Right lobe of liver (tissue), 6 donors: ENCODE measurements around the gene AP1G2. TPM values are rescaled to one million over a fixed set of nuclear protein-coding genes. Genes with fewer than 3 reads are reported as not detected.
"Not testable (repeated sequence)": the region's sequence is repeated elsewhere in the genome, so short reads cannot be mapped to it uniquely, and the experiment has no call there.

ENCODE experiments used
- ATAC-seq, 4 donors: fragments of 200-7000 bp; cut with Tn5 transposase; one replicate each; pipeline ENCODE4 v1.9.1; 2020; ENCODE audit warnings: mild to moderate bottlenecking in 4 of 4, moderate library complexity in 4 of 4
- DNase-seq, 3 donors: peaks; one replicate each; pipeline ENCODE4 v3.0.0-alpha.2; 2020
- H3K27ac ChIP-seq, 3 donors: fragments of 200-600 bp; one replicate each; pipeline ENCODE4 v1.8.0; 2022
- H3K27me3 ChIP-seq, 2 donors: fragments of 200-600 bp; one replicate each; pipeline ENCODE4 v1.8.0; 2022
- H3K36me3 ChIP-seq, 4 donors: fragments of 200-600 bp; sonication (generic) in 1 of 4; one replicate each; pipeline versions ENCODE4 v1.5.1 to v1.8.0; 2017 to 2022; ENCODE audit warnings: control low read depth in 1 of 4
- H3K4me1 ChIP-seq, 4 donors: fragments of 200-600 bp; sonication (generic) in 1 of 4; one replicate each; pipeline versions ENCODE4 v1.5.1 to v1.8.0; 2017 to 2022; ENCODE audit warnings: control low read depth in 1 of 4
- H3K4me3 ChIP-seq, 3 donors: fragments of 200-600 bp; one replicate each; pipeline ENCODE4 v1.8.0; 2022
- H3K9me3 ChIP-seq, 4 donors: fragments of 200-600 bp; sonication (generic) in 1 of 4; one replicate each; pipeline versions ENCODE4 v1.5.1 to v1.8.0; 2017 to 2022; ENCODE audit warnings: control low read depth in 1 of 4
- CTCF ChIP-seq, 4 donors: fragments of 200-600 bp in 3 of 4; fragments of 450-650 bp in 1 of 4; IDR thresholded peaks; one replicate each; pipeline versions ENCODE4 v1.5.1 to v1.8.0; 2016 to 2022; ENCODE audit warnings: antibody characterized with exemption in 4 of 4, mild to moderate bottlenecking in 2 of 4
- POLR2A ChIP-seq: fragments of 450-650 bp; IDR thresholded peaks from one replicate; pipeline ENCODE4 v1.6.1; 2017; ENCODE audit warnings: antibody characterized with exemption, mild to moderate bottlenecking
- WGBS: methylation state at CpG from one replicate; pipeline ENCODE4 v1.1.6; 2018; ENCODE audit warnings: low coverage, low lambda C conversion rate; ENCODE audit not compliant: insufficient coverage; ENCODE audit errors: missing lambda C conversion rate; 5-methylcytosine and 5-hydroxymethylcytosine counted together
- intact Hi-C, 2 donors: fragments of 100-400 bp; cut with DNase I; formaldehyde crosslinking; loops; one replicate each; pipeline versions ENCODE4 v1.11.2 to v1.14.1; 2022
- total RNA-seq, 6 experiments: library from RNA; depleted of rRNA in 2 of 6; stranded (reverse); fragments of >200 nt in 2 of 6; fragmentation: NEBNext Ultra II Directional in 3 of 6; extraction: Animal tissue kit (Norgen Biotek cat#: 25700) in 3 of 6; gene quantifications; one replicate each; pipeline versions ENCODE4 v1.1.0 to v1.2.4, GENCODE V29; 2016 to 2023
- donor health status: DM: no; HTN: yes; CAD: no.
- donor health status: DM: no; HTN: no; CAD: no.
- donor health status: DM: no; HTN: no; CAD: no.
- donor health status: DM: no; HTN: yes; CAD: no.
- donor health status: DM: no; HTN: yes; CAD: no.

AP1G2 gene
- total RNA-seq, 6 experiments from 2014 or later = 13.6 to 25.9 (median 23.0) TPM

DNA sequence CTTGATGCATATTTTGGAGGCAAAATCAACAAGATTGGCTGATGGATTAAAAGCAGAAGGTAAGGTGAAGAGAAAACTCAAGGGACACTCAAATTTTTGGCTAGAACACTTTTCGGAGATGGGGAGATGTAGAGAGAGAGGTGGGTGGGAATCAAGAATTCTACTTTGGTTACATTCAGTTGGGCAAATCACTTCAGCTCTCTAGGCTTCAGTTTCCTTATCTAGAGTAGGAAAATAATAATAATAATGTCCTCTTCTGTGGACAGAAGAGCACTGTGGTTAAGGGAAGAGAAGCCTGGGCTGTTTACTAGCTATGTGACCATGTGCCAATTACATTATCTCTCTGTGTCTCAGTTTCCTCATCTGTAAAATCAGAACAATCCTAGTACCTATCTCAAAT, 45.2 kb upstream of the AP1G2 start:
- no peak for DNase-seq
- Histone ChIP-seq H3K4me3 (no peak overlapping the region), H3K27ac (peak overlapping the region in 2 of 3 donors; percentile 95 to 97), H3K36me3 (no peaks in the 10 kb centered on the region), H3K9me3 (no peaks in the 10 kb centered on the region), H3K27me3 (no peaks in the 10 kb centered on the region), H3K4me1 (peaks cover 0 to 66% (median 30%) of the 10 kb centered on the region in 4 donors)
- intact Hi-C loops = no loop called here
- ATAC-seq = no peak
- TF ChIP-seq POLR2A (no peak), CTCF (IDR thresholded peaks at IDR 0.05) (no peak)
- 100% methylated on average over 1 of the region's 1 CpG for WGBS

GRCh38 chr14:23612354-23612732, 44.8 kb upstream of the AP1G2 start:
- no peak for TF ChIP-seq POLR2A
- no peak for TF ChIP-seq CTCF (IDR thresholded peaks at IDR 0.05)
- H3K4me3 ChIP-seq = no peak overlapping the region
- no peak for DNase-seq
- ATAC-seq = peak in 1 of 4 donors; percentile 1
- intact Hi-C loops = no loop called here
- H3K9me3 ChIP-seq = no peaks in the 10 kb centered on the region
- peaks cover 0 to 67% (median 30%) of the 10 kb centered on the region in 4 donors for H3K4me1 ChIP-seq
- WGBS = 58% methylated on average over 4 of the region's 4 CpGs
- H3K27ac ChIP-seq = peak overlapping the region in 2 of 3 donors; percentile 68 to 97
- no peaks in the 10 kb centered on the region for H3K36me3 ChIP-seq
- H3K27me3 ChIP-seq = no peaks in the 10 kb centered on the region

- Histone ChIP-seq H3K27me3 (no peaks in the 10 kb centered on the region), H3K4me3 (no peak overlapping the region), H3K27ac (peak overlapping the region in 2 of 3 donors; percentile 68 to 97), H3K36me3 (no peaks in the 10 kb centered on the region), H3K9me3 (no peaks in the 10 kb centered on the region), H3K4me1 (peaks cover 0 to 67% (median 30%) of the 10 kb centered on the region in 4 donors)
- WGBS = 48% methylated on average over 4 of the region's 4 CpGs
- ATAC-seq = no peak
- intact Hi-C loops = no loop called here
- TF ChIP-seq POLR2A = no peak
- TF ChIP-seq CTCF (IDR thresholded peaks at IDR 0.05) = no peak
- DNase-seq = no peak
Observed at GRCh38 chr14:23610815-23611289, 43.3 kb upstream of the AP1G2 start.

GRCh38 chr14:23610090-23610814, 42.7 kb upstream of the AP1G2 start:
- 8% methylated on average over 2 of the region's 2 CpGs for WGBS
- ATAC-seq = peak; percentile 57 to 79 (median 64)
- Histone ChIP-seq H3K27me3 (no peaks in the 10 kb centered on the region), H3K27ac (peak overlapping the region; percentile 9 to 97 (median 68)), H3K36me3 (no peaks in the 10 kb centered on the region), H3K4me3 (no peak overlapping the region), H3K4me1 (peaks cover 0 to 67% (median 30%) of the 10 kb centered on the region in 4 donors), H3K9me3 (no peaks in the 10 kb centered on the region)
- DNase-seq = peak in 1 of 3 donors; percentile 72
- TF ChIP-seq CTCF (IDR thresholded peaks at IDR 0.05) (no peak), POLR2A (no peak)
- intact Hi-C loops = no loop called here

GRCh38 chr14:23609411-23610089, 42.0 kb upstream of the AP1G2 start:
- intact Hi-C loops, H3K27me3 ChIP-seq, H3K9me3 ChIP-seq, H3K4me3 ChIP-seq, H3K36me3 ChIP-seq: not testable (repeated sequence)
- 34% methylated on average over 7 of the region's 7 CpGs for WGBS
- Histone ChIP-seq H3K27ac (peak overlapping the region; percentile 9 to 97 (median 68)), H3K4me1 (peaks cover 0 to 65% (median 30%) of the 10 kb centered on the region in 4 donors)
- peak; percentile 50 to 69 (median 54) for ATAC-seq
- DNase-seq = peak in 1 of 3 donors; percentile 70
